Vagina (tissue), 2 donors: ENCODE data around the gene CD93.

Experiments
- CTCF ChIP-seq, 3 experiments: fragments of 450-650 bp in 2 of 3; fragments of 200-600 bp in 1 of 3; sonication (generic) in 1 of 3; IDR thresholded peaks; one replicate each; pipeline ENCODE4 v1.5.1; 2017 to 2019; ENCODE audit warnings: antibody characterized with exemption in 3 of 3, mild to moderate bottlenecking in 2 of 3, moderate library complexity in 2 of 3
- POLR2A ChIP-seq, 2 donors: fragments of 450-650 bp; IDR thresholded peaks; one replicate each; pipeline ENCODE4 v1.6.1; 2017; ENCODE audit warnings: antibody characterized with exemption in 2 of 2, mild to moderate bottlenecking in 2 of 2, moderate library complexity in 2 of 2

- TF ChIP-seq CTCF (IDR thresholded peaks at IDR 0.05) (no peak), POLR2A (IDR thresholded peaks at IDR 0.05) (no peak)
These were observed 43.9 kb downstream of the CD93 start for GRCh38 chr20:23042270-23042669.
